Thoracic aorta (tissue), 2 donors: ENCODE measurements around the gene FN3K. TPM values are rescaled to one million over a fixed set of nuclear protein-coding genes. Genes with fewer than 3 reads are reported as not detected.

Experiments used
- ATAC-seq: fragments of 150-250 bp; one replicate; pipeline ENCODE4 v1.8.0; 2017; ENCODE audit warnings: low read depth; ENCODE audit not compliant: insufficient number of reproducible peaks, low FRiP score
- DNase-seq: peaks from one replicate; pipeline ENCODE4 v3.0.0-alpha.2; 2020; ENCODE audit warnings: low spot score
- H3K27ac ChIP-seq, 2 donors: fragments of 200-600 bp; sonication (generic); 1 replicate in 1 of 2; 2 replicates in 1 of 2; pipeline ENCODE4 v1.5.1; 2016; ENCODE audit warnings: mild to moderate bottlenecking in 2 of 2, moderate library complexity in 2 of 2
- H3K27me3 ChIP-seq: fragments of 200-600 bp; sonication (generic); replicated peaks from 2 replicates; pipeline ENCODE4 v1.6.0; 2016; ENCODE audit warnings: mild to moderate bottlenecking; ENCODE audit not compliant: insufficient read depth
- H3K36me3 ChIP-seq: fragments of 200-600 bp; sonication (generic); one replicate; pipeline ENCODE4 v1.5.1; 2016
- H3K4me1 ChIP-seq, 2 donors: fragments of 200-600 bp; sonication (generic); 1 replicate in 1 of 2; 2 replicates in 1 of 2; pipeline versions ENCODE4 v1.5.1 to v1.6.0; 2016; ENCODE audit warnings: low read depth in 2 of 2, mild to moderate bottlenecking in 1 of 2; ENCODE audit not compliant: control insufficient read depth in 1 of 2
- H3K4me3 ChIP-seq: fragments of 200-600 bp; sonication (generic); 2 replicates; pipeline ENCODE4 v1.5.1; 2016; ENCODE audit warnings: mild to moderate bottlenecking
- H3K9me3 ChIP-seq: fragments of 200-600 bp; sonication (generic); 2 replicates; pipeline ENCODE4 v1.5.1; 2016
- total RNA-seq, 2 donors: library from RNA; depleted of rRNA; stranded (reverse); fragments of >200 nt; gene quantifications; one replicate each; pipeline versions ENCODE4 v1.1.0 to v1.2.3, GENCODE V29; 2016
- TF ChIP-seq, protein P1 (sequence below): fragments of 200-600 bp; sonication (generic); IDR thresholded peaks from one replicate; pipeline ENCODE4 v1.5.1; 2019; ENCODE audit warnings: antibody characterized with exemption

FN3K gene
- total RNA-seq, 2 donors from 2014 or later: 8.3 to 10.4 TPM

DNA sequence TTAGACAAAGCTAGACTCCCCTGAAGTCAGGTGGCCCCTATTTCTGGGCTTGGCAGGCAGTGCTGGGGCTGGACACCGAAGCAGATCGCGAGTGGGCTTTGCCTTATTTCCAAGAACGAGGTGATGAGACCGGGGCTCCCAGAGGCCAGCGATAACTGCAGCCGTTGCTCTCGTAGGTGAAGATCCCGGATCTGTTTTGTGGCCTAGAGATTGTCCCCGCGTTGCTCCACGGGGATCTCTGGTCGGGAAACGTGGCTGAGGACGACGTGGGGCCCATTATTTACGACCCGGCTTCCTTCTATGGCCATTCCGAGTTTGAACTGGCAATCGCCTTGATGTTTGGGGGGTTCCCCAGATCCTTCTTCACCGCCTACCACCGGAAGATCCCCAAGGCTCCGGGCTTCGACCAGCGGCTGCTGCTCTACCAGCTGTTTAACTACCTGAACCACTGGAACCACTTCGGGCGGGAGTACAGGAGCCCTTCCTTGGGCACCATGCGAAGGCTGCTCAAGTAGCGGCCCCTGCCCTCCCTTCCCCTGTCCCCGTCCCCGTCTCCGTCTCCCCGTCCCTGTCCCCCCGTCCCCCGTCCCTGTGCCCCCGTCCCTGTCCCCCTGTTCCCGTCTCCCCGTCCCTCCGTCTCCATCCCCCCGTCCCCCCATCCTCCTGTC is 15.0 kb downstream of the FN3K start:
- Histone ChIP-seq H3K9me3 (no peaks in the 10 kb centered on the region), H3K36me3 (no peaks in the 10 kb centered on the region), H3K4me3 (no peak overlapping the region), H3K27me3 (no peaks in the 10 kb centered on the region), H3K27ac (no peak overlapping the region), H3K4me1 (peaks cover 8 to 13% of the 10 kb centered on the region in 2 donors)
- DNase-seq (no peak), ATAC-seq (no peak)
- TF ChIP-seq, protein P1, sequence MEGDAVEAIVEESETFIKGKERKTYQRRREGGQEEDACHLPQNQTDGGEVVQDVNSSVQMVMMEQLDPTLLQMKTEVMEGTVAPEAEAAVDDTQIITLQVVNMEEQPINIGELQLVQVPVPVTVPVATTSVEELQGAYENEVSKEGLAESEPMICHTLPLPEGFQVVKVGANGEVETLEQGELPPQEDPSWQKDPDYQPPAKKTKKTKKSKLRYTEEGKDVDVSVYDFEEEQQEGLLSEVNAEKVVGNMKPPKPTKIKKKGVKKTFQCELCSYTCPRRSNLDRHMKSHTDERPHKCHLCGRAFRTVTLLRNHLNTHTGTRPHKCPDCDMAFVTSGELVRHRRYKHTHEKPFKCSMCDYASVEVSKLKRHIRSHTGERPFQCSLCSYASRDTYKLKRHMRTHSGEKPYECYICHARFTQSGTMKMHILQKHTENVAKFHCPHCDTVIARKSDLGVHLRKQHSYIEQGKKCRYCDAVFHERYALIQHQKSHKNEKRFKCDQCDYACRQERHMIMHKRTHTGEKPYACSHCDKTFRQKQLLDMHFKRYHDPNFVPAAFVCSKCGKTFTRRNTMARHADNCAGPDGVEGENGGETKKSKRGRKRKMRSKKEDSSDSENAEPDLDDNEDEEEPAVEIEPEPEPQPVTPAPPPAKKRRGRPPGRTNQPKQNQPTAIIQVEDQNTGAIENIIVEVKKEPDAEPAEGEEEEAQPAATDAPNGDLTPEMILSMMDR: no peak

DNA sequence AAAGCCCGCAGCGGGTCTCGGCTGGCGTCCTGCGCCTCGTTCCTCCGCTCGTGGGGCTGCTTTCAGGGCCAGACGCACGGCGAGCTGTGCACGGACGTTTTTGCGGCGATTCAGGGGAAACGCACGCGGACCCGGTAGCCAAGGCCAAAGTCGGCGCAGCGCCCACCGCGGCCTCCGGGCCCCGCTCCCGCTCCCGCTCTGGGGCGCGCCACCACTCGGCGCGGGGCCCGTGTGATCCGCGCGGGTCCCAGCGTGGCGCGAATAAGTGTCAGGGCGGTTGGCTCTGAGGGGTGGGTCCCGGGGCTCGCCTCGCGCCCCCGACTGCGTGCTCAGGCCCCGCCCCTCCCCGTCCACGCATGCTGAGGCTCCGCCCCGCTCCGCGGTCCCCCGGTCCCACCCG is 15.8 kb downstream of the FN3K start:
- TF ChIP-seq, protein P1: no peak
- H3K9me3 ChIP-seq: no peaks in the 10 kb centered on the region
- no peaks in the 10 kb centered on the region for H3K27me3 ChIP-seq
- no peaks in the 10 kb centered on the region for H3K36me3 ChIP-seq
- no peak for DNase-seq
- peak overlapping the region; percentile 88 for H3K4me3 ChIP-seq
- H3K4me1 ChIP-seq: peaks cover 8 to 13% of the 10 kb centered on the region in 2 donors
- H3K27ac ChIP-seq: no peak overlapping the region
- peak; percentile 21 for ATAC-seq

DNA sequence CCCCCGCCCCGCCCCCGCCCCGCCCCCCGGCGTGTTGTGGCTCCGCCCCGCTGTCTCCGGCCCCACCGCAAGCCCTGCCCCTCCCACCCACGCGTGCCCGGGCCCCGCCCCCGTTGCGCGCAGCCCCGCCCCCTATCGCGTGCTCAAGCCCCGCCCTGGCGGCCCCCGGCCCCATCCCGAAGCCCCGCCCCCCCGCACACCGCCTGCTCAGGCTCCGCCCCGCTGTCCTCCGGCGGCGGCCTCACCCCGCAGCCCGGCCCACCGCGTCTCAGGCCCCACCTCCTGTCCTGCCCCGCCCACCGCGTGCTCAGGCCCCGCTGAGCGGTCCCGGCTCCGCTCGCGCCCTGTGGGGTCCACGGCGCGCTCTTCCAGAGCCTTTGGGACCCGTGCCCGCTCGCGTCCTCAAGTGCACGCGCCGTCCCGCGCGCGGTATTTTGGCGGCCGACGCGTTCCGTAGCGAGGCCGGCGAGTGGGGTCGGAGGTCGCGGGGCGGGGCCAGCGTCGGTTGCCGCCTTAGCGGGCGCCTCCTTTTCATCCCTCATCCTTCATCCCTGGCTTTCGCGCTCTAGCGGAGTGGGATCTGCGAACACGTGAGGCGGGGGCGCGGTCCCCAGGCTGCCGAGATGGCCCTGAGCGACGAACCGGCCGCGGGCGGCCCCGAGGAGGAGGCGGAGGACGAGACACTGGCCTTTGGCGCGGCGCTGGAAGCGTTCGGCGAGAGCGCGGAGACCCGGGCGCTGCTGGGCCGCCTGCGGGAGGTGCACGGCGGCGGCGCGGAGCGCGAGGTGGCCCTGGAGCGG is 16.4 kb downstream of the FN3K start, which contains the start of gene TBCD:
TBCD (plus strand) TSS at position 495 of the 800 bp plus-strand sequence; CDS start at position 624, 129 bp downstream.
- Histone ChIP-seq H3K27me3 (no peaks in the 10 kb centered on the region), H3K4me1 (peaks cover 8 to 13% of the 10 kb centered on the region in 2 donors), H3K36me3 (peaks cover under 1% of the 10 kb centered on the region), H3K4me3 (peak within 1 kb of the TSS; percentile 88), H3K27ac (peak within 1 kb of the TSS; percentile 68 to 69), H3K9me3 (no peaks in the 10 kb centered on the region)
- TF ChIP-seq, protein P1: no peak
- DNase-seq (peak; percentile 52), ATAC-seq (peak; percentile 78)

DNA sequence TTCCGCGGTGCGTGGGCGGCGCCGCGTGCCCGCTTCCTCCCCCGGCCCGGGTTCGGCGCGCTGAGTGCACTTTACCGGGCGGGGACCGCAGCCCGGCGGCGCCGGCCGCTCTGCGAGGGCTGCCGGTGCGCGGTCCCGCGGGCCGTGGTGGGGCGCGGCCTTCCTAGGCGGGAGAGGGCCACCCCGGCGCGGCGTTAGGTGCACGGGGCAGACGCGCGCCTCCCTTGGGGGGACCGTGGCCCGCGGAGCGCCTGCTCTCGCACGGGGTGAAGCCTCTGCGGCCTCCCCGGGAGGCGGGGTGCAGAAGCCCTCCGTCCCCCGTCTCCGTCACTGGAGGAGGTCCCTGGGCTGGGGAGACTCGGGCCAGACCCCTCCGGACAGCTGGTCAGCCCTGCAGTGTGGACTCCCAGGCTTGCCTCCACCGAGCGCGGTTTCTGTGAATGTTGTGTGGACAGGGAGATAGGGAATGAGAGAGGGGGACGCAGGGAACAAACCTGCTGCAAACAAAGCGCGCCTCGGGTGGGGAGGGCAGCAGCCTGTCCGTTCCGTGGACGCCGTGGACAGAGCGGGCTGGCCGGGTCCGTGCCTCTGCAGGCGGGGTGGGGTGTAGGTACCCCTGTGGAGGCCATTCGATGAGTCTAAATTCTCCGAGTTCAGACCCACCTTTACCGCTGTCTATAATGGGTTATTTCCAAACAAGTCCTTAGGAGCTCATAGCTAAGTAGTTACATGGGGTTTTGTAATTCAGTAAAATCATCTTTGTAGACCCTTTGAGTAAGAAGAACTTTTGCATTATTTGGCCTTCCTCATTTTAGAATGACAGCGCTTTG is 17.2 kb downstream of the FN3K start:
- peaks cover 4% of the 10 kb centered on the region for H3K36me3 ChIP-seq
- no peak for ATAC-seq
- no peaks in the 10 kb centered on the region for H3K9me3 ChIP-seq
- TF ChIP-seq, protein P1: no peak
- H3K27me3 ChIP-seq: no peaks in the 10 kb centered on the region
- DNase-seq: no peak
- H3K4me1 ChIP-seq: peaks cover 8 to 13% of the 10 kb centered on the region in 2 donors
- H3K27ac ChIP-seq: peak overlapping the region in 1 of 2 donors; percentile 69
- peak overlapping the region; percentile 88 for H3K4me3 ChIP-seq

DNA sequence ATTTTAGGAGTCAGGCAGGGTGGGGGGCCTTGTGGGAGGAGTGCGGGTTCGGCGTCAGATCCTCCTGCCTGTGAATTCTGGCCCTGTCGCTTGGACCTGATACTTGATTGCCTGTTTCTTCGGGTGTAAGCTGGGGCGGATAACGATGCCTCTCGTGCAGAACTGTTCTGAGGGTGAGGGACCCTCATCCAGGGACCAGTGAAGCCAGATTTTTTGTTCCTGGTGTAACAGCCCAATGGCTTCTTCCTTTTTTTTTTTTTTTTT is 17.7 kb downstream of the FN3K start:
- Histone ChIP-seq H3K27ac (no peak overlapping the region), H3K4me3 (peak overlapping the region; percentile 88), H3K27me3 (no peaks in the 10 kb centered on the region), H3K4me1 (peaks cover 8 to 13% of the 10 kb centered on the region in 2 donors), H3K36me3 (peaks cover 4% of the 10 kb centered on the region), H3K9me3 (no peaks in the 10 kb centered on the region)
- TF ChIP-seq, protein P1: no peak
- ATAC-seq (no peak), DNase-seq (no peak)
